Spleen (tissue), 7 donors: ENCODE results near the gene SMIM21.

ENCODE experiments used
- CTCF ChIP-seq, 11 experiments: fragments of 200-600 bp in 7 of 11; fragments of 450-650 bp in 4 of 11; sonication (generic) in 4 of 11; IDR thresholded peaks in 8 of 11; conservative IDR thresholded peaks in 3 of 11; 1 replicate in 7 of 11; 2 replicates in 4 of 11; pipeline versions ENCODE4 v1.4.0 to v1.8.0; 2016 to 2021; ENCODE audit warnings: antibody characterized with exemption in 11 of 11, inconsistent platforms in 4 of 11, mild to moderate bottlenecking in 1 of 11
- POLR2A ChIP-seq, 3 donors: fragments of 450-650 bp; IDR thresholded peaks; one replicate each; pipeline ENCODE4 v1.5.1; 2017; ENCODE audit warnings: antibody characterized with exemption in 3 of 3, mild to moderate bottlenecking in 1 of 3
- POLR2AphosphoS5 ChIP-seq, 3 donors: sonication (generic); formaldehyde crosslinking; IDR thresholded peaks; one replicate each; pipeline ENCODE4 v1.5.1; 2017; ENCODE audit warnings: antibody characterized with exemption in 3 of 3
- donor health status: DM: no; HTN: no; CAD: no; lungs with moderate emphysema.
- donor health status: DM: no; HTN: no; CAD: no.
- donor health status: DM: no; HTN: no; CAD: no.

DNA sequence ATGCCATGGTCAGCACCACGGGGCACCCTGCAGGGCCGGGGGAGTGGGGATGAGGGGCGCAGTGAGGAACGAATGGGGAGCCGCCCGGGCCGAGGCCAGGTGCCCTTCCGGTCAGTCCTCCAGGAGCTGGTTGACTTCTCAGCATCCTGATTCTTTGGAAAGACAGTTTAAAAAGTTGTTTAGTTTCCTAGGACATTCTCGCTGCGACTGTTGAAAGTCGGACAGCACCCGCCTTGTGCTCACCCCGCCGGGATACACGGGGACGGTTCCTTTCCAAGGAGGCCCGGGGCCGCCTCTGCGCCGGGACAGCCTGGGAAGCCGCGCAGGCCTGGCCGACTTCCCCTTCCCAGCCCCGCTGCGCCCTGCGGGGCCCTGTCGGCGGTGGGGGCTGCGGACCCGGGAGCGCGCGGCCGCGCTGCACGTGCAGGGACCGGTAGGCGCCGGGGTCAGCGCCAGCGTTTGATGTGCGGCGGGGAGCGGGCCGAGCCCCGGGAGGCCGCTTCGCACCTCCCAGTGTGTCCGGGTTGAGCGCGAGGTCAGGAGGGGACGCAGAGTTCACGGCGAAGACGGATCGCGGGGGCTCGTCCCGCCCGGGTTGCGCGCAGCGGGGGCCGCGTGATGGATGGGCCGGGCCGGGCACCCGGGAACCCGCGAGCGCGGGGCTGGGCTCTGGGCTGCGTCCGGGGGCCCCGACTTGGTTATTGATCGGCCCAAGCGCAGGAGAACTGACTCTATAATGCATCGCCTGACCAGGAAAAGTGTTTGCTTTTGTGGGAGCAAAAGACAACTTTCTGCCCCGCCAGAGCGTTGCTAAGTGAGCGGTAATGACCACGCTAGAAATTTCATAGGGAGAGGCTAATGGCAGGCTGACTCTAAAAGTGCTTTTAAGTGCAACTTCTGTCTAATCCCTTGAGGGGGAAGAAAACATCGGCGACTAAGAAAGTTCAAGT, 28.0 kb upstream of the SMIM21 start:
- TF ChIP-seq CTCF (IDR thresholded peaks at IDR 0.05 in 8 of 11, conservative IDR thresholded peaks at IDR 0.05 in 3 of 11) (no peak), POLR2AphosphoS5 (IDR thresholded peaks at IDR 0.05) (peak in 2 of 3 donors; percentile 14 to 24), POLR2A (IDR thresholded peaks at IDR 0.05) (no peak)
